Measurements from ENCODE around the gene ABCG5. TPM values are rescaled to one million over a fixed set of nuclear protein-coding genes. Genes with fewer than 3 reads are reported as not detected.

Gene ABCG5
- 35.8 TPM for polyA plus RNA-seq
- long read RNA-seq, donor 1 = 0 reads
- long read RNA-seq, donor 2, partial matches to known transcripts = 51 of 64 reads
- long read RNA-seq, donor 2, other reads (novel, unspliced or antisense) = 10 of 64 reads
- long read RNA-seq, donor 3 = 0 reads
- long read RNA-seq, donor 4 = 0 reads
- long read RNA-seq, donor 5 = 0 reads
- long read RNA-seq, donor 6, partial matches to known transcripts = 19 of 19 reads
- long read RNA-seq, donor 6, other reads (novel, unspliced or antisense) = 0 of 19 reads
- long read RNA-seq, donor 7 = 0 reads
- long read RNA-seq, donor 8, partial matches to known transcripts = 29 of 29 reads
- long read RNA-seq, donor 8, other reads (novel, unspliced or antisense) = 0 of 29 reads
- long read RNA-seq, donor 9, partial matches to known transcripts = 11 of 11 reads
- long read RNA-seq, donor 9, other reads (novel, unspliced or antisense) = 0 of 11 reads
- long read RNA-seq, donor 10, partial matches to known transcripts = 57 of 64 reads
- long read RNA-seq, donor 10, other reads (novel, unspliced or antisense) = 6 of 64 reads
- long read RNA-seq, donor 11, partial matches to known transcripts = 6 of 6 reads
- long read RNA-seq, donor 11, other reads (novel, unspliced or antisense) = 0 of 6 reads

DNA sequence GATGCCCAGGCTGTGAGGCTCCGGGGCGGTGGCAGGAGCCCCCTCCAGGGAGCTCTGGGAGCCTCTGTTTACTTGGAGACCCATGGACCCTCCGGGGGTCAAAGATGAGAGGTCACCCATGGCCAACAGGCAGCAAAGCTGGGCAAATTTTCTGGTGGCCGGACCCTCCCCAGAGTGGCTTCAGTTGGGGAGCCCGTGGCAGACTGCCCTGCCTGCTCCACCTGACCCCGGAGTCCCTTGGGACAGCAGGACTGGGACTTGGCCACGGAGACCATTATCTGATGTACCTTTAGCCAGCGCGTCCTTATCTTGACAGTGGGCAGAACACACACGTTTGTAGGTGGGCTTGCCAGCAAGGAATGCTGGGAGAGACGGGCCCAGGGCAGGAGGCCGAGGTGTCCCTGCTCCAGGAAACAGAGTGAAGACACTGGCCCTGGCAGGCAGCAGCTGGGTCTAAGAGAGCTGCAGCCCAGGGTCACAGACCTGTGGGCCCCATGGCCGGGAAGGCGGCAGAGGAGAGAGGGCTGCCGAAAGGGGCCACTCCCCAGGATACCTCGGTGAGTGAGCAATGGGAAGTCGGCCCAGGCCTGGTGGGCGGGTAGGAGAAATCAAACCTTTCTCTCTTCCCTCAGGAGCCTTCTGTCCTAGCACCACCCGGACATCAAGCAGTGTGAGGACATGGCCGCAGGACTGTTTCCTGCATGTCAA, at the start of gene ABCG5, which contains the start of gene ABCG8:
TSS of gene ABCG5 (minus strand) at position 280 of the 708 bp plus-strand sequence. CDS start at position 120, 160 bp downstream.
TSS of gene ABCG8 (plus strand) at position 412 of the 708 bp plus-strand sequence. CDS start at position 495, 83 bp downstream.
- Histone ChIP-seq H3K27ac (ENCODE audit: low read length) (peak within 1 kb of the TSS; percentile 50), H3K4me3 (ENCODE audit: low read length) (peak within 1 kb of the TSS; percentile 27), H3K9me3 (ENCODE audit: control insufficient read depth, low read depth, low read length) (no peaks in the 10 kb centered on the region), H3K4me1 (ENCODE audit: control insufficient read depth, insufficient read depth, low read length) (peaks cover 34% of the 10 kb centered on the region), H3K36me3 (ENCODE audit: control insufficient read depth, insufficient read depth, low read length) (no peaks in the 10 kb centered on the region), H3K27me3 (ENCODE audit: control insufficient read depth, insufficient read depth, low read length) (no peaks in the 10 kb centered on the region)
- peak; percentile 59 to 77 for DNase-seq
- no CpG with 5 or more reads among the region's 20 CpGs for WGBS (ENCODE audit: insufficient coverage, low lambda C conversion rate)

- WGBS (ENCODE audit: insufficient coverage, low lambda C conversion rate) = no CpG with 5 or more reads among the region's 7 CpGs
- H3K9me3 ChIP-seq (ENCODE audit: control insufficient read depth, low read depth, low read length) = no peaks in the 10 kb centered on the region
- peaks cover 43% of the 10 kb centered on the region for H3K36me3 ChIP-seq (ENCODE audit: control insufficient read depth, insufficient read depth, low read length)
Observed at GRCh38 chr2:43887176-43887575, 48.5 kb upstream of the ABCG5 start.

DNA sequence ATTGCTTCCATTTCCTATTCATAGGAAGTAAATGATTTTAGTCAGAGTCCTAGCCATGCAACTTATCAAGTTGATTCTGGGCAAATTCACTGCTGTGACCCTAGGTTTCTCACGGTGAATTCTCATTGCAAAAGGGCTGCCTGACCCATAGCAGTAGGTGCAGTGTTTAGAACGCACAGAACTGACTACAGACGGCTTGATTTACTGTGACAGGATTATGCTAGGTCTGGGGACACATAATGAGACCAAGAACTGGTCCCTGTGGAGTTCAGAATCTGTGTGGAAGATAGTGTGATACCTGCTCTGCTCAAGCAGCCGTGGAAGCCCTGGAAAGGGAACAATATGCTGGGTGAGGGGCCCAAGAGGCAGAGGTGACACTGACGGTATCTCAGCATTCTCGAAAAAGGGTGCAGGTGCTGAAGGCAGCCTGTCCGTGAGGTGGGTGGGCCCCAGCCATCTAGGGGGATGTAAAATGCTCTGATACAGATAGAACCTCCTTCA, 46.5 kb upstream of the ABCG5 start:
- H3K9me3 ChIP-seq (ENCODE audit: control insufficient read depth, low read depth, low read length) = no peaks in the 10 kb centered on the region
- no peaks in the 10 kb centered on the region for H3K27me3 ChIP-seq (ENCODE audit: control insufficient read depth, insufficient read depth, low read length)
- WGBS (ENCODE audit: insufficient coverage, low lambda C conversion rate) = no CpG with 5 or more reads among the region's 7 CpGs
- DNase-seq = no peak
- H3K36me3 ChIP-seq (ENCODE audit: control insufficient read depth, insufficient read depth, low read length) = peaks cover 28% of the 10 kb centered on the region
- H3K27ac ChIP-seq (ENCODE audit: low read length) = no peak overlapping the region
- peaks cover 10% of the 10 kb centered on the region for H3K4me1 ChIP-seq (ENCODE audit: control insufficient read depth, insufficient read depth, low read length)
- no peak overlapping the region for H3K4me3 ChIP-seq (ENCODE audit: low read length)

More at GRCh38 chr2:43887176-43887575, 48.5 kb upstream of the ABCG5 start:
- H3K4me3 ChIP-seq (ENCODE audit: low read length) = no peak overlapping the region
- no peak for DNase-seq
- H3K27ac ChIP-seq (ENCODE audit: low read length) = no peak overlapping the region
- H3K27me3 ChIP-seq (ENCODE audit: control insufficient read depth, insufficient read depth, low read length) = no peaks in the 10 kb centered on the region
- H3K4me1 ChIP-seq (ENCODE audit: control insufficient read depth, insufficient read depth, low read length) = peaks cover 7% of the 10 kb centered on the region

DNA sequence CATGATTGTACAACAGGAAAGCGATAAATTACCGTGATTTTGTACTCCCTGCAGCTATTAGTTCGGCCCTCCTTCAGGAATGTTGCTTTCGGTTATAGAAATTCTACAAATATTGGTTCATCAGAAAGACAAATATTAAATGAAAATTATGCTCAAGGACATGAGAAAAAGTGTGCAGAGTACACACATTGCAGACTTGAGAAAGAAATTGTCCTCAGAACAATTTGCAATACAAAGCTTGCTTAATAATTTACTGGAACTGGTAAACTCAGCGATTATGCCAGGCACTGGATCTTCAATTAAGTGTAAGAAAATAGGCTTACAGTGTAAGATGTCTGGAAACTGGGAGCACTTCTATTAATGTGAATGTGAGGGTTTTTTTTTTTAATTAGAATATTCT, 46.0 kb upstream of the ABCG5 start:
- no peak overlapping the region for H3K27ac ChIP-seq (ENCODE audit: low read length)
- H3K27me3 ChIP-seq (ENCODE audit: control insufficient read depth, insufficient read depth, low read length) = no peaks in the 10 kb centered on the region
- no peak for DNase-seq
- no peaks in the 10 kb centered on the region for H3K9me3 ChIP-seq (ENCODE audit: control insufficient read depth, low read depth, low read length)
- H3K4me1 ChIP-seq (ENCODE audit: control insufficient read depth, insufficient read depth, low read length) = peaks cover 10% of the 10 kb centered on the region
- H3K36me3 ChIP-seq (ENCODE audit: control insufficient read depth, insufficient read depth, low read length) = peaks cover 24% of the 10 kb centered on the region
- H3K4me3 ChIP-seq (ENCODE audit: low read length) = peak overlapping the region; percentile 9
- 60% methylated on average over 1 of the region's 5 CpGs for WGBS (ENCODE audit: insufficient coverage, low lambda C conversion rate)

DNA sequence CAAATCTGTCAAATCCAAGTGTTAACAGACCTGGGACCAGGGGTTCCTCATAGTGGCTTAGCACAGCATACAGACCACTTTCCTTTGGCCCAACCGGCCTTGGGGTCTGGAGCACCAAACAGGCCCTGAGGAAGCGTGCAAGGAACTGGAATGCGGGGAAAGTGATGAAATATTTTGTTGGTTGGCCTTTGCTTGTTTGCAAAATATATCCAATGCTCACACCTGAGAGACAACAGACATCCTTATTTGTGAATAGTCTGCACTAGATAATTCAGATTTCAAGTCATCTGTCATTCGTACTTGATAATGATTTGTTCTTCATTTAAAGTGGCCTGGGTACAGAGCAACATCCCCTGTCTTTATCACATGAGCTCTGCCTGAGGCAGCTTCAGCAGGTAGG, 43.7 kb upstream of the ABCG5 start:
- Histone ChIP-seq H3K9me3 (ENCODE audit: control insufficient read depth, low read depth, low read length) (no peaks in the 10 kb centered on the region), H3K4me1 (ENCODE audit: control insufficient read depth, insufficient read depth, low read length) (peaks cover 10% of the 10 kb centered on the region), H3K27me3 (ENCODE audit: control insufficient read depth, insufficient read depth, low read length) (no peaks in the 10 kb centered on the region), H3K36me3 (ENCODE audit: control insufficient read depth, insufficient read depth, low read length) (peaks cover 12% of the 10 kb centered on the region), H3K27ac (ENCODE audit: low read length) (no peak overlapping the region), H3K4me3 (ENCODE audit: low read length) (no peak overlapping the region)
- WGBS (ENCODE audit: insufficient coverage, low lambda C conversion rate) = no CpG with 5 or more reads among the region's 4 CpGs
- DNase-seq = no peak

- Histone ChIP-seq H3K27me3 (ENCODE audit: control insufficient read depth, insufficient read depth, low read length) (no peaks in the 10 kb centered on the region), H3K36me3 (ENCODE audit: control insufficient read depth, insufficient read depth, low read length) (peaks cover 3% of the 10 kb centered on the region), H3K4me1 (ENCODE audit: control insufficient read depth, insufficient read depth, low read length) (peaks cover 10% of the 10 kb centered on the region), H3K4me3 (ENCODE audit: low read length) (no peak overlapping the region), H3K9me3 (ENCODE audit: control insufficient read depth, low read depth, low read length) (no peaks in the 10 kb centered on the region), H3K27ac (ENCODE audit: low read length) (no peak overlapping the region)
- no peak for DNase-seq
- no CpG with 5 or more reads among the region's 5 CpGs for WGBS (ENCODE audit: insufficient coverage, low lambda C conversion rate)
Observed at GRCh38 chr2:43880952-43881351, 42.3 kb upstream of the ABCG5 start.

GRCh38 chr2:43880471-43880870, 41.8 kb upstream of the ABCG5 start:
- Histone ChIP-seq H3K9me3 (ENCODE audit: control insufficient read depth, low read depth, low read length) (no peaks in the 10 kb centered on the region), H3K4me3 (ENCODE audit: low read length) (no peak overlapping the region), H3K27me3 (ENCODE audit: control insufficient read depth, insufficient read depth, low read length) (no peaks in the 10 kb centered on the region), H3K27ac (ENCODE audit: low read length) (no peak overlapping the region), H3K4me1 (ENCODE audit: control insufficient read depth, insufficient read depth, low read length) (peaks cover 7% of the 10 kb centered on the region), H3K36me3 (ENCODE audit: control insufficient read depth, insufficient read depth, low read length) (peaks cover 3% of the 10 kb centered on the region)
- no peak for DNase-seq
- WGBS (ENCODE audit: insufficient coverage, low lambda C conversion rate) = 100% methylated on average over 2 of the region's 9 CpGs

DNA sequence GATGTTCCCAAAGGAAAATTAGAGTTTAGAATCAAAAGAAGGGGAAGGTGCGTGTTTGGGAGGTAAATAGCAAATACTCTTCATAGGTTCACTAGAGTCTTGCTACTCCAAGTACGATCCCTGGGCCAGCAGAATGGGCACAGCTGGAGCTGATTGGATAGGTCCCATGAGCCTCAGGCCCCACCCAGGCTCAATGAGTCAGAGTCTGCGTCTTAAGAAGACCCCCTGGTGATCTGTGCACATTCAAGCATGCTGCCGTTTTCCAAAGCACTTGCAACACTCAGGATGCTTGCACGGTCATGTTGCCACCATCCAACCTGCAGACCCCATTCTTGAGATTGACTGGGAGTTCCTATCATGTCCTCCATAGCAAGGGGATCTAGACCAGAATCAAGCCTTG, 40.6 kb upstream of the ABCG5 start:
- peaks cover 3% of the 10 kb centered on the region for H3K4me1 ChIP-seq (ENCODE audit: control insufficient read depth, insufficient read depth, low read length)
- no peak for DNase-seq
- H3K9me3 ChIP-seq (ENCODE audit: control insufficient read depth, low read depth, low read length) = no peaks in the 10 kb centered on the region
- peaks cover 3% of the 10 kb centered on the region for H3K36me3 ChIP-seq (ENCODE audit: control insufficient read depth, insufficient read depth, low read length)
- no peak overlapping the region for H3K27ac ChIP-seq (ENCODE audit: low read length)
- H3K27me3 ChIP-seq (ENCODE audit: control insufficient read depth, insufficient read depth, low read length) = no peaks in the 10 kb centered on the region
- H3K4me3 ChIP-seq (ENCODE audit: low read length) = no peak overlapping the region
- WGBS (ENCODE audit: insufficient coverage, low lambda C conversion rate) = no CpG with 5 or more reads among the region's 5 CpGs

DNA sequence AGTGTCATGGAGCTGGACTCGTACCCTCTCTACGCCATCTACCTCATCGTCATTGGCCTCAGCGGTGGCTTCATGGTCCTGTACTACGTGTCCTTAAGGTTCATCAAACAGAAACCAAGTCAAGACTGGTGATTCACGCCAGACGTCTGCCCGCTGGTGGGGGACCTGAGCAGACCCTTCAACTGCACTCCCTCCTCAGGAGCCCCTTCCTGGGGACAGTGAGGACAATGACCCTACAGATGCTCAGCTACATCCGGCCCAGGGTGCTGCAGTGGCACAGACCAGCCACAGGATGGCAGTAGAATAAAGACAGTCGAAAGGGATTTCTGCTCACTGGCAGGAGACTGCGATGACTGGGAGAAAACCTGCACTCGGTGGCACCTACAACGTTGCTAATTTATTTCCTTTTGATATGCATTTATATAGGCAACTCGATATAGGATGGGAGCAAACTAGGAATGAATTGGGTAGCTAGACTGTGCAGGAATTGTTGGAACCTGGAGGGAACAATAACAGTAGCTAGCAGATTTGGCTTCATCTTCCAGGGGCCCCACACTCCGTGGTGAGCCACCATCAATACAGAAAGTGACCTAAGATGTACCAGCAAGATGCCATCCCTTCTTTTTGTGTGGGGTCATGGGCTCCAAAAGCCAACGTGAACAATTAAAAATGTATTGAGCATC, 39.3 kb upstream of the ABCG5 start:
- Histone ChIP-seq H3K9me3 (ENCODE audit: control insufficient read depth, low read depth, low read length) (no peaks in the 10 kb centered on the region), H3K4me3 (ENCODE audit: low read length) (no peak overlapping the region), H3K4me1 (ENCODE audit: control insufficient read depth, insufficient read depth, low read length) (peaks cover 3% of the 10 kb centered on the region), H3K27me3 (ENCODE audit: control insufficient read depth, insufficient read depth, low read length) (no peaks in the 10 kb centered on the region), H3K27ac (ENCODE audit: low read length) (no peak overlapping the region), H3K36me3 (ENCODE audit: control insufficient read depth, insufficient read depth, low read length) (peaks cover 3% of the 10 kb centered on the region)
- no CpG with 5 or more reads among the region's 16 CpGs for WGBS (ENCODE audit: insufficient coverage, low lambda C conversion rate)
- DNase-seq = peak; percentile 24 to 46

Data from large intestine (tissue), 12 donors.